Measurements from ENCODE around the gene SUN5.

The SUN5 gene

GRCh38 chr20:33004141-33004751, at the start of gene SUN5:
SUN5 (minus strand) TSS chr20:33004433; CDS start chr20:33004340, 93 bp downstream.
- Histone ChIP-seq H3F3A (ENCODE audit: control insufficient read depth, insufficient read depth) (no peaks in the 10 kb centered on the region), H3K4me2 (ENCODE audit: low read length) (no peak within 1 kb of the TSS), H3K36me3 (ENCODE audit: control insufficient read depth, low read length) (no peaks in the 10 kb centered on the region), H3K4me3 (ENCODE audit: low read length) (no peak within 1 kb of the TSS), H3K9me3 (ENCODE audit: control insufficient read depth, insufficient read depth, low read length) (no peaks in the 10 kb centered on the region), H3K27ac (ENCODE audit: low read depth, low read length) (no peak within 1 kb of the TSS), H3K9me2 (replicated peaks; ENCODE audit: control insufficient read depth, low read length) (no peaks in the 10 kb centered on the region), H3K27me3 (ENCODE audit: control insufficient read depth, low read length) (no peaks in the 10 kb centered on the region), H3K79me2 (ENCODE audit: control insufficient read depth, low read length) (no peaks in the 10 kb centered on the region), H3K4me1 (ENCODE audit: control insufficient read depth, low read length) (no peaks in the 10 kb centered on the region), H4K20me1 (ENCODE audit: control insufficient read depth, insufficient read depth, low read depth, low read length) (no peaks in the 10 kb centered on the region)
- no peak for TF ChIP-seq EZH2phosphoT487 (IDR thresholded peaks at IDR 0.05; ENCODE audit: borderline replicate concordance, low read length)
- no peak for TF ChIP-seq CTCF (IDR thresholded peaks at IDR 0.05; ENCODE audit: low read depth, low read length, poor library complexity, severe bottlenecking)

GRCh38 chr20:33053291-33054106, 49.3 kb upstream of the SUN5 start, which contains the start of gene BPIFB3:
BPIFB3 (plus strand) TSS chr20:33053903; CDS start chr20:33055436, 1,533 bp downstream.
- Histone ChIP-seq H3K79me2 (ENCODE audit: control insufficient read depth, low read length) (no peaks in the 10 kb centered on the region), H3K9me2 (replicated peaks; ENCODE audit: control insufficient read depth, low read length) (no peaks in the 10 kb centered on the region), H3K4me2 (ENCODE audit: low read length) (no peak within 1 kb of the TSS), H3K9me3 (ENCODE audit: control insufficient read depth, insufficient read depth, low read length) (no peaks in the 10 kb centered on the region), H3K27me3 (ENCODE audit: control insufficient read depth, low read length) (no peaks in the 10 kb centered on the region), H4K20me1 (ENCODE audit: control insufficient read depth, insufficient read depth, low read depth, low read length) (no peaks in the 10 kb centered on the region), H3K4me1 (ENCODE audit: control insufficient read depth, low read length) (no peaks in the 10 kb centered on the region), H3K27ac (ENCODE audit: low read depth, low read length) (no peak within 1 kb of the TSS), H3F3A (ENCODE audit: control insufficient read depth, insufficient read depth) (no peaks in the 10 kb centered on the region), H3K36me3 (ENCODE audit: control insufficient read depth, low read length) (no peaks in the 10 kb centered on the region), H3K4me3 (ENCODE audit: low read length) (no peak within 1 kb of the TSS)
- TF ChIP-seq EZH2phosphoT487 (IDR thresholded peaks at IDR 0.05; ENCODE audit: borderline replicate concordance, low read length) = no peak
- no peak for TF ChIP-seq CTCF (IDR thresholded peaks at IDR 0.05; ENCODE audit: low read depth, low read length, poor library complexity, severe bottlenecking)

DNA sequence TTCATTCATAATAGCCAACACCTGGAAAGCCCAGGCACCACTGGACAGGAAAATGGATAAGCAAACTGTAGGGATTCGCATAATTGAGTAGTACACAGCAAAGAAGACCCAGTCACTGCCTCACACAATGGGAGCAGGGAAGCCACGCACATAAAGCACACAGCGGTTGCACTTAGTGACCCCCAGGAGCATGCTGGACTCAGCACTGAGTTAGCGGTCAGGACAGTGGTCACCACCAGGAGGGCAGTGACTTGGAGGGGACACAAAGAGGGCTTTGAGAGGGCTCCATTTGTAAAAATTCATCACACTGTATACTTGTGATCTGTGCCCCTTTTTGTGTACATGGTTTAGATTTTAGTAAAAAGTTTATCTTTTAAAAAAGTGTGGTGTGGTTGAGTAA, 47.1 kb upstream of the SUN5 start:
- Histone ChIP-seq H3K36me3 (ENCODE audit: control insufficient read depth, low read length) (no peaks in the 10 kb centered on the region), H4K20me1 (ENCODE audit: control insufficient read depth, insufficient read depth, low read depth, low read length) (no peaks in the 10 kb centered on the region), H3F3A (ENCODE audit: control insufficient read depth, insufficient read depth) (no peaks in the 10 kb centered on the region), H3K9me3 (ENCODE audit: control insufficient read depth, insufficient read depth, low read length) (no peaks in the 10 kb centered on the region), H3K4me1 (ENCODE audit: control insufficient read depth, low read length) (no peaks in the 10 kb centered on the region), H3K27me3 (ENCODE audit: control insufficient read depth, low read length) (no peaks in the 10 kb centered on the region), H3K27ac (ENCODE audit: low read depth, low read length) (no peak overlapping the region), H3K4me3 (ENCODE audit: low read length) (no peak overlapping the region), H3K4me2 (ENCODE audit: low read length) (no peak overlapping the region), H3K9me2 (replicated peaks; ENCODE audit: control insufficient read depth, low read length) (no peaks in the 10 kb centered on the region), H3K79me2 (ENCODE audit: control insufficient read depth, low read length) (no peaks in the 10 kb centered on the region)
- TF ChIP-seq EZH2phosphoT487 (IDR thresholded peaks at IDR 0.05; ENCODE audit: borderline replicate concordance, low read length) (no peak), CTCF (IDR thresholded peaks at IDR 0.05; ENCODE audit: low read depth, low read length, poor library complexity, severe bottlenecking) (no peak)

Data from DOHH2 (cell line).